ENCODE data around the gene SNX27. TPM values are rescaled to one million over a fixed set of nuclear protein-coding genes. Genes with fewer than 3 reads are reported as not detected.

The SNX27 gene
- total and polyA plus RNA-seq, 2 donors (not counting 1 experiment from before 2014, with no cell fraction given): 13.5 to 45.6 TPM

DNA sequence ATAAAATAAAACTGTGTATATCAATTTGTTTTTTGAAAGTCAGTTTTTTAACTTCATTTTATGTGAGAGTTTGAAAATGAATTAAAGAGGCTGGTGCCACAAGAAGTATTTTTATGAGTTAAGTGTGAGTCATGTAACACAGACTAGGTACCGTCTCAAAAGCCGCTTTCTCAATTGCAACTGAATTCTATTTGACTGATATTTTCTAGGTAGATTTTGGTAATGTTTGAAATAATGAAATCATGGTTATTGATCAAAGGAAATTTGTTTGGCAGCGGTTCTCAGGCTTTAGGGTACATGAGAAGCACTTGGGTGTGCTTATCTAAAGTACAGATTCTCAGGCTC lies 4.6 kb downstream of the SNX27 start:
- H3K4me1 ChIP-seq (ENCODE audit: control insufficient read depth in 2 of 2, insufficient read depth in 2 of 2, low read length in 2 of 2): peaks cover 11 to 15% of the 10 kb centered on the region in 2 donors
- H3K27ac Mint-ChIP-seq: no peak overlapping the region
- TF ChIP-seq, protein P1, sequence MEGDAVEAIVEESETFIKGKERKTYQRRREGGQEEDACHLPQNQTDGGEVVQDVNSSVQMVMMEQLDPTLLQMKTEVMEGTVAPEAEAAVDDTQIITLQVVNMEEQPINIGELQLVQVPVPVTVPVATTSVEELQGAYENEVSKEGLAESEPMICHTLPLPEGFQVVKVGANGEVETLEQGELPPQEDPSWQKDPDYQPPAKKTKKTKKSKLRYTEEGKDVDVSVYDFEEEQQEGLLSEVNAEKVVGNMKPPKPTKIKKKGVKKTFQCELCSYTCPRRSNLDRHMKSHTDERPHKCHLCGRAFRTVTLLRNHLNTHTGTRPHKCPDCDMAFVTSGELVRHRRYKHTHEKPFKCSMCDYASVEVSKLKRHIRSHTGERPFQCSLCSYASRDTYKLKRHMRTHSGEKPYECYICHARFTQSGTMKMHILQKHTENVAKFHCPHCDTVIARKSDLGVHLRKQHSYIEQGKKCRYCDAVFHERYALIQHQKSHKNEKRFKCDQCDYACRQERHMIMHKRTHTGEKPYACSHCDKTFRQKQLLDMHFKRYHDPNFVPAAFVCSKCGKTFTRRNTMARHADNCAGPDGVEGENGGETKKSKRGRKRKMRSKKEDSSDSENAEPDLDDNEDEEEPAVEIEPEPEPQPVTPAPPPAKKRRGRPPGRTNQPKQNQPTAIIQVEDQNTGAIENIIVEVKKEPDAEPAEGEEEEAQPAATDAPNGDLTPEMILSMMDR (IDR thresholded peaks at IDR 0.05): no peak
- TF ChIP-seq EZH2 (IDR thresholded peaks at IDR 0.05; ENCODE audit: borderline replicate concordance, insufficient read depth, low read depth, low read length, poor library complexity, severe bottlenecking): no peak
- no peaks in the 10 kb centered on the region for H3K27me3 ChIP-seq (replicated peaks in 1 of 4; ENCODE audit: control extremely low read depth in 1 of 4, control insufficient read depth in 3 of 4, insufficient read depth in 4 of 4, low read length in 3 of 4)
- H3K27ac ChIP-seq (ENCODE audit: low read length in 2 of 2): no peak overlapping the region
- ChIA-PET CTCF (interaction anchor here (1.1 kb wide), 1 partner anchor 18 kb away, joined by 3 read pairs; no protein-coding TSS in a partner anchor), POLR2A (no interaction called here)
- peaks cover 42% of the 10 kb centered on the region for H3K4me1 Mint-ChIP-seq
- no peaks in the 10 kb centered on the region for H3K9me3 ChIP-seq (ENCODE audit: control extremely low read depth in 1 of 3, control insufficient read depth in 2 of 3, insufficient read depth in 1 of 3, low read length in 2 of 3)
- H3K36me3 ChIP-seq (replicated peaks in 1 of 2; ENCODE audit: control extremely low read depth in 1 of 2, control insufficient read depth in 1 of 2, extremely low read depth in 1 of 2, insufficient read depth in 2 of 2, low read length in 1 of 2): peaks cover 5 to 8% of the 10 kb centered on the region in 2 experiments
- WGBS (ENCODE audit: insufficient coverage): 72% methylated on average over 3 of the region's 3 CpGs
- no peak overlapping the region for H2AFZ ChIP-seq (ENCODE audit: insufficient read depth, low read depth, low read length, poor library complexity, severe bottlenecking)
- no peak overlapping the region for H3K4me3 Mint-ChIP-seq
- ATAC-seq (ENCODE audit: low read depth) (no peak), DNase-seq (no peak)
- H3K4me2 ChIP-seq (replicated peaks; ENCODE audit: low read depth, low read length, poor library complexity, severe bottlenecking): no peak overlapping the region
- intact Hi-C loops (cut with micrococcal nuclease): no loop called here
- peaks cover 67% of the 10 kb centered on the region for H3K79me2 ChIP-seq (ENCODE audit: control insufficient read depth, insufficient read depth, low read length)
- H3K4me3 ChIP-seq (ENCODE audit: control extremely low read depth in 1 of 5, extremely low read depth in 1 of 5, insufficient read depth in 1 of 5, low read depth in 2 of 5, low read length in 4 of 5): no peak overlapping the region
- H3K9me3 Mint-ChIP-seq (ENCODE audit: insufficient read depth): no peaks in the 10 kb centered on the region
- H4K20me1 ChIP-seq (ENCODE audit: control insufficient read depth, insufficient read depth, low read length, poor library complexity, severe bottlenecking): peaks cover 12% of the 10 kb centered on the region
- no peak overlapping the region for H3K9ac ChIP-seq (ENCODE audit: low read length)
- H3K27me3 Mint-ChIP-seq: no peaks in the 10 kb centered on the region

DNA sequence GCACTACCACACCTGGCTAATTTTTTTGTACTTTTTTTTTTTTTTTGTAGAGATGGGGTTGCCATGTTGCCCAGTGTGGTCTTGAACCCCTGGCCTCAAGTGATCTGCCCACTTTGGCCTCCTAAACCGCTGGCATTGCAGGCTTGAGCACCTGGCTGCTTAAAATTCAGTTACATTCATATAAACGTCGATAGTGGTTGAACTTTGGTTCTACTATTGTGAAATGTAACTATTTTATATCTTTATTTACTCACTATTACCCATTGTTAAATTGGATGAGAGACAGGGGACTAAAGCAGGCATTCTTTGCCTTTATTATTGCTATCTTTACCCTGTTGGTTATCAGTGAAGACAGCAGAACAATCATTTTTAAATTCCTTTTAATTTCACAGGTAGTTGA lies 6.2 kb downstream of the SNX27 start:
- DNase-seq (no peak), ATAC-seq (ENCODE audit: low read depth) (no peak)
- intact Hi-C loops (cut with micrococcal nuclease): no loop called here
- H3K4me3 ChIP-seq (ENCODE audit: control extremely low read depth in 1 of 5, extremely low read depth in 1 of 5, insufficient read depth in 1 of 5, low read depth in 2 of 5, low read length in 4 of 5): no peak overlapping the region
- Mint-ChIP-seq H3K27ac (no peak overlapping the region), H3K27me3 (no peaks in the 10 kb centered on the region), H3K4me3 (no peak overlapping the region), H3K4me1 (peaks cover 36% of the 10 kb centered on the region), H3K9me3 (ENCODE audit: insufficient read depth) (no peaks in the 10 kb centered on the region)
- no peak for TF ChIP-seq EZH2 (IDR thresholded peaks at IDR 0.05; ENCODE audit: borderline replicate concordance, insufficient read depth, low read depth, low read length, poor library complexity, severe bottlenecking)
- TF ChIP-seq, protein P1 (IDR thresholded peaks at IDR 0.05): no peak
- ChIA-PET POLR2A (no interaction called here), CTCF (no interaction called here)
- H3K27me3 ChIP-seq (replicated peaks in 1 of 4; ENCODE audit: control extremely low read depth in 1 of 4, control insufficient read depth in 3 of 4, insufficient read depth in 4 of 4, low read length in 3 of 4): no peaks in the 10 kb centered on the region
- WGBS (ENCODE audit: insufficient coverage): 100% methylated on average over 1 of the region's 3 CpGs
- no peak overlapping the region for H3K9ac ChIP-seq (ENCODE audit: low read length)
- peaks cover 12% of the 10 kb centered on the region for H4K20me1 ChIP-seq (ENCODE audit: control insufficient read depth, insufficient read depth, low read length, poor library complexity, severe bottlenecking)
- H3K9me3 ChIP-seq (ENCODE audit: control extremely low read depth in 1 of 3, control insufficient read depth in 2 of 3, insufficient read depth in 1 of 3, low read length in 2 of 3): no peaks in the 10 kb centered on the region
- H3K4me1 ChIP-seq (ENCODE audit: control insufficient read depth in 2 of 2, insufficient read depth in 2 of 2, low read length in 2 of 2): peaks cover 7 to 8% of the 10 kb centered on the region in 2 donors
- H3K36me3 ChIP-seq (replicated peaks in 1 of 2; ENCODE audit: control extremely low read depth in 1 of 2, control insufficient read depth in 1 of 2, extremely low read depth in 1 of 2, insufficient read depth in 2 of 2, low read length in 1 of 2): peaks cover 5 to 8% of the 10 kb centered on the region in 2 experiments
- H2AFZ ChIP-seq (ENCODE audit: insufficient read depth, low read depth, low read length, poor library complexity, severe bottlenecking): no peak overlapping the region
- no peak overlapping the region for H3K4me2 ChIP-seq (replicated peaks; ENCODE audit: low read depth, low read length, poor library complexity, severe bottlenecking)
- peaks cover 61% of the 10 kb centered on the region for H3K79me2 ChIP-seq (ENCODE audit: control insufficient read depth, insufficient read depth, low read length)
- no peak overlapping the region for H3K27ac ChIP-seq (ENCODE audit: low read length in 2 of 2)

Data from B cell (primary cell).